GM08714 (cell line): Measurements from ENCODE around the gene TOPAZ1.

Source experiments
- H3K4me3 ChIP-seq: fragments of 200-500 bp; sonication (Bioruptor generic); 2 replicates; pipeline ENCODE4 v1.5.1; 2014; ENCODE audit warnings: mild to moderate bottlenecking, low read length, inconsistent platforms
- ZNF274 ChIP-seq: IDR thresholded peaks from 2 replicates; pipeline ENCODE4 v1.6.1; 2012; ENCODE audit warnings: mild to moderate bottlenecking, low read depth, low read length

TOPAZ1 gene

DNA sequence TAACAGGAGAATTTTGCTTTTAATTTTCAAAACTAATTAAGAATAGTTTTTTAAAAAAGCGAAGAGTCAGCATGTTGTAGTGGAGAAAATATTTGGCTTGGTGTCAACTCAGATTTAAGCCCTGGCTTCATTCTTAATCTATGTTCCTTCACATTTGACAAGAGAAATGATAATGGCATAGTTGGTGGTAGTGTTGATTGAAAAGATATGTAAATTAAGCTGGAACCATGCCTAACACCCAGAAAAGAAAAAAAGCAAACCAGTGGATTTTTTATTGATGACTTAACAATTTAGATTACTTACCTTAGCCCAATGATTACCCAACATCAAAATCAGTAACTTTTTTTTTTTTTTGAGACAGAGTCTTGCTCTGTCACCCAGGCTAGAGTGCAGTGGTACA, 124.3 kb downstream of the TOPAZ1 start:
- no peak overlapping the region for H3K4me3 ChIP-seq
- TF ChIP-seq ZNF274, result no peak

GRCh38 chr3:44375450-44375849, 133.8 kb downstream of the TOPAZ1 start:
- TF ChIP-seq ZNF274, result no peak

More at GRCh38 chr3:44375450-44375849, 133.8 kb downstream of the TOPAZ1 start:
- no peak overlapping the region for H3K4me3 ChIP-seq
